SH-SY5Y (cell line): ENCODE results near the gene SPDYE6.

Experiments
- GATA2 ChIP-seq: IDR thresholded peaks from 2 replicates; pipeline ENCODE4 v1.6.1; 2011; ENCODE audit warnings: mild to moderate bottlenecking, low read depth, low read length
- GATA3 ChIP-seq: IDR thresholded peaks from 2 replicates; pipeline ENCODE4 v1.6.1; 2011; ENCODE audit warnings: low read depth, mild to moderate bottlenecking, low read length, moderate library complexity

- no peak for TF ChIP-seq GATA2
- no peak for TF ChIP-seq GATA3
Observed at GRCh38 chr7:102403563-102403962, 47.3 kb upstream of the SPDYE6 start.
